Measurements from ENCODE around the gene C3orf52.
"Not testable (repeated sequence)": the region's sequence is repeated elsewhere in the genome, so short reads cannot be mapped to it uniquely, and the experiment has no call there.

Gene C3orf52

GRCh38 chr3:112059497-112059896 is 26.7 kb upstream of the C3orf52 start:
- H3K4me3 ChIP-seq (replicated peaks; ENCODE audit: insufficient read depth, low read length) = no peak overlapping the region
- H3K27me3 ChIP-seq (ENCODE audit: insufficient read depth, poor library complexity, severe bottlenecking) = no peaks in the 10 kb centered on the region
- TF ChIP-seq POLR2AphosphoS5 (IDR thresholded peaks at IDR 0.05; ENCODE audit: low read depth) = no peak
- TF ChIP-seq GABPA (IDR thresholded peaks at IDR 0.05; ENCODE audit: low read depth) = no peak
- TF ChIP-seq REST (IDR thresholded peaks at IDR 0.05; ENCODE audit: insufficient replicate concordance, low read depth) = no peak
- no peak for TF ChIP-seq SPI1 (IDR thresholded peaks at IDR 0.05; ENCODE audit: borderline replicate concordance, low read depth)
- TF ChIP-seq, protein P1, sequence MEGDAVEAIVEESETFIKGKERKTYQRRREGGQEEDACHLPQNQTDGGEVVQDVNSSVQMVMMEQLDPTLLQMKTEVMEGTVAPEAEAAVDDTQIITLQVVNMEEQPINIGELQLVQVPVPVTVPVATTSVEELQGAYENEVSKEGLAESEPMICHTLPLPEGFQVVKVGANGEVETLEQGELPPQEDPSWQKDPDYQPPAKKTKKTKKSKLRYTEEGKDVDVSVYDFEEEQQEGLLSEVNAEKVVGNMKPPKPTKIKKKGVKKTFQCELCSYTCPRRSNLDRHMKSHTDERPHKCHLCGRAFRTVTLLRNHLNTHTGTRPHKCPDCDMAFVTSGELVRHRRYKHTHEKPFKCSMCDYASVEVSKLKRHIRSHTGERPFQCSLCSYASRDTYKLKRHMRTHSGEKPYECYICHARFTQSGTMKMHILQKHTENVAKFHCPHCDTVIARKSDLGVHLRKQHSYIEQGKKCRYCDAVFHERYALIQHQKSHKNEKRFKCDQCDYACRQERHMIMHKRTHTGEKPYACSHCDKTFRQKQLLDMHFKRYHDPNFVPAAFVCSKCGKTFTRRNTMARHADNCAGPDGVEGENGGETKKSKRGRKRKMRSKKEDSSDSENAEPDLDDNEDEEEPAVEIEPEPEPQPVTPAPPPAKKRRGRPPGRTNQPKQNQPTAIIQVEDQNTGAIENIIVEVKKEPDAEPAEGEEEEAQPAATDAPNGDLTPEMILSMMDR (IDR thresholded peaks at IDR 0.05; ENCODE audit: insufficient read depth, low read length) = no peak
- DNase-seq (ENCODE audit: low read depth in 1 of 2, low spot score in 1 of 2) = no peak
- H3K27ac ChIP-seq (replicated peaks) = no peak overlapping the region

DNA sequence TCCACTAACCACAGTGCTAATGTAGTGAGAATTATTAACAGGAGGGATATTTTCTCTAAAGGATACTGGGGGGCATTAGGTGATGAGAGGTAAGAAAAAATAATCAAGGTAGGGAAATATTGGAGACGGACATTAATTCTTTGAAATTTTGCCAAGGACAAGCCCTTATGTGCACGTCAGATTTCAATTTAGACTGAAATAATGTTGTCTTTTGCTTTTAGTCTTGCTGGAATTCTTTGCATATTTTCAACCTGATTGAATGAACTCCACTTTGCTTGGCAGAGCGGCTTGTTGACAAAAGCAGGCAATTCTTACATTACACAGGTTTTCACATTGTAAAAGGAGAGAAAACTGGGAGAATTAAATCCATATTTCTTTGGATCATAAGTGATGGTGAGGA is 25.0 kb upstream of the C3orf52 start:
- H3K4me3 ChIP-seq (replicated peaks; ENCODE audit: insufficient read depth, low read length) = no peak overlapping the region
- no peaks in the 10 kb centered on the region for H3K27me3 ChIP-seq (ENCODE audit: insufficient read depth, poor library complexity, severe bottlenecking)
- no peak for DNase-seq (ENCODE audit: low read depth in 1 of 2, low spot score in 1 of 2)
- H3K27ac ChIP-seq (replicated peaks) = no peak overlapping the region
- TF ChIP-seq, protein P1 (IDR thresholded peaks at IDR 0.05; ENCODE audit: insufficient read depth, low read length) = no peak
- TF ChIP-seq SPI1 (IDR thresholded peaks at IDR 0.05; ENCODE audit: borderline replicate concordance, low read depth) (no peak), POLR2AphosphoS5 (IDR thresholded peaks at IDR 0.05; ENCODE audit: low read depth) (no peak)

GRCh38 chr3:112072387-112073060 is 13.7 kb upstream of the C3orf52 start:
- DNase-seq (ENCODE audit: low read depth in 1 of 2, low spot score in 1 of 2) = not testable (repeated sequence)

DNA sequence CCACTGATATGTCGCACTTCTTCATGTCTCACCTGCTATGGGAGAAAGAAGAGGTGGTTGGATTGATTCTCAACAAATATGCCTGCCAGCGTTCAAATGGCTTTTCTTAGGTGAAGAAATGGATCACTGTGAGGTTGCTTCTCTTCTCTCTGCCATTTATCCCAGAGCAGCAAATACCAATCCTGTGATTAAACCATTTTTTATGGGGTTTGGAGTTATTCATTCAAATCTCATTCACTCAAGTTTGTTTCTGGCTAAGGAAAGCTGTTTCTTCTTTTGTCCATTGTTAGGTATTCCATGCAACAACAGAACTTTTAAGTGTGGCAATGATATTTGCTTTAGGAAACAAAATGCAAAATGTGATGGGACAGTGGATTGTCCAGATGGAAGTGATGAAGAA is 12.2 kb upstream of the C3orf52 start:
- peaks cover 3% of the 10 kb centered on the region for H3K27me3 ChIP-seq (ENCODE audit: insufficient read depth, poor library complexity, severe bottlenecking)
- TF ChIP-seq, protein P1 (IDR thresholded peaks at IDR 0.05; ENCODE audit: insufficient read depth, low read length) = no peak
- TF ChIP-seq REST (IDR thresholded peaks at IDR 0.05; ENCODE audit: insufficient replicate concordance, low read depth) (no peak), SPI1 (IDR thresholded peaks at IDR 0.05; ENCODE audit: borderline replicate concordance, low read depth) (no peak), GABPA (IDR thresholded peaks at IDR 0.05; ENCODE audit: low read depth) (no peak), POLR2AphosphoS5 (IDR thresholded peaks at IDR 0.05; ENCODE audit: low read depth) (no peak)
- H3K4me3 ChIP-seq (replicated peaks; ENCODE audit: insufficient read depth, low read length) = no peak overlapping the region
- H3K27ac ChIP-seq (replicated peaks) = no peak overlapping the region
- DNase-seq (ENCODE audit: low read depth in 1 of 2, low spot score in 1 of 2) = no peak

More at GRCh38 chr3:112072387-112073060, 13.7 kb upstream of the C3orf52 start:
- H3K27ac ChIP-seq (replicated peaks); H3K4me3 ChIP-seq (replicated peaks; ENCODE audit: insufficient read depth, low read length); H3K27me3 ChIP-seq (ENCODE audit: insufficient read depth, poor library complexity, severe bottlenecking): not testable (repeated sequence)
